C4-2B (cell line): ENCODE measurements around the gene PAK5.

Experiments
- ZFX ChIP-seq: fragments of 450-650 bp; IDR thresholded peaks from 2 replicates; pipeline ENCODE4 v1.6.1; 2017
- TF ChIP-seq, protein P1 (sequence below): fragments of 450-650 bp; conservative IDR thresholded peaks from 2 replicates; pipeline ENCODE4 v1.5.1; 2017; ENCODE audit warnings: mild to moderate bottlenecking

DNA sequence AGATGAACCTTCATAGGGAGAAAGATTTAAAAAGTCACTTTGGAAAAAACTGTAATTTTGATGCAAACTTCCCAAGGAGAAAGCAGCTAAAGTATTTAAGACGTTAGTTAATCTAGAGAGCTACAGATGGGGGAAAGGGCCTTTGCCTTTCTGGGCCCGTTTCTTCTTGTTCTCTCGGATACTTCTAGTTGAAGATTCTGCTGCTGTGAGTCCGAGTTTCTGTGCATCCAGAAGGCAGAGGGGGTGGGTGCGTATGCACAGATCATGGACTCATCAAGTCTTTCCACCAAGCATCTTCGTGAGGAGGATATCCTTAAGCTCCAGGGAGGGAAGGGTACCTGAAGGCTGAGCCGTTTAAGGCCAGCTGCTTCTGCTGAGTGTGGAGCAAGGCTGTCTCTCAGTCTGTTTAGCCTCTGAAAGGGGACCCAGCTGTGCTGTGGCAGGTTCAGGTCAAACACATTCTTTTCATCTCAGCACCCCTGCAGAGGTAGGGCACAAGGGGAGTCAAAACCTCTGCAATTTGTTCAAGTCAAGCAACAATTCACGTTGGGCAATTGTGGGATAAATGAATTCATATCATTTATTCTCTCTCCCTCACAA, 320.2 kb downstream of the PAK5 start:
- TF ChIP-seq, protein P1, sequence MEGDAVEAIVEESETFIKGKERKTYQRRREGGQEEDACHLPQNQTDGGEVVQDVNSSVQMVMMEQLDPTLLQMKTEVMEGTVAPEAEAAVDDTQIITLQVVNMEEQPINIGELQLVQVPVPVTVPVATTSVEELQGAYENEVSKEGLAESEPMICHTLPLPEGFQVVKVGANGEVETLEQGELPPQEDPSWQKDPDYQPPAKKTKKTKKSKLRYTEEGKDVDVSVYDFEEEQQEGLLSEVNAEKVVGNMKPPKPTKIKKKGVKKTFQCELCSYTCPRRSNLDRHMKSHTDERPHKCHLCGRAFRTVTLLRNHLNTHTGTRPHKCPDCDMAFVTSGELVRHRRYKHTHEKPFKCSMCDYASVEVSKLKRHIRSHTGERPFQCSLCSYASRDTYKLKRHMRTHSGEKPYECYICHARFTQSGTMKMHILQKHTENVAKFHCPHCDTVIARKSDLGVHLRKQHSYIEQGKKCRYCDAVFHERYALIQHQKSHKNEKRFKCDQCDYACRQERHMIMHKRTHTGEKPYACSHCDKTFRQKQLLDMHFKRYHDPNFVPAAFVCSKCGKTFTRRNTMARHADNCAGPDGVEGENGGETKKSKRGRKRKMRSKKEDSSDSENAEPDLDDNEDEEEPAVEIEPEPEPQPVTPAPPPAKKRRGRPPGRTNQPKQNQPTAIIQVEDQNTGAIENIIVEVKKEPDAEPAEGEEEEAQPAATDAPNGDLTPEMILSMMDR: no peak
- no peak for TF ChIP-seq ZFX
